ENCODE data around the gene POU5F1.

- TF ChIP-seq, protein P1, sequence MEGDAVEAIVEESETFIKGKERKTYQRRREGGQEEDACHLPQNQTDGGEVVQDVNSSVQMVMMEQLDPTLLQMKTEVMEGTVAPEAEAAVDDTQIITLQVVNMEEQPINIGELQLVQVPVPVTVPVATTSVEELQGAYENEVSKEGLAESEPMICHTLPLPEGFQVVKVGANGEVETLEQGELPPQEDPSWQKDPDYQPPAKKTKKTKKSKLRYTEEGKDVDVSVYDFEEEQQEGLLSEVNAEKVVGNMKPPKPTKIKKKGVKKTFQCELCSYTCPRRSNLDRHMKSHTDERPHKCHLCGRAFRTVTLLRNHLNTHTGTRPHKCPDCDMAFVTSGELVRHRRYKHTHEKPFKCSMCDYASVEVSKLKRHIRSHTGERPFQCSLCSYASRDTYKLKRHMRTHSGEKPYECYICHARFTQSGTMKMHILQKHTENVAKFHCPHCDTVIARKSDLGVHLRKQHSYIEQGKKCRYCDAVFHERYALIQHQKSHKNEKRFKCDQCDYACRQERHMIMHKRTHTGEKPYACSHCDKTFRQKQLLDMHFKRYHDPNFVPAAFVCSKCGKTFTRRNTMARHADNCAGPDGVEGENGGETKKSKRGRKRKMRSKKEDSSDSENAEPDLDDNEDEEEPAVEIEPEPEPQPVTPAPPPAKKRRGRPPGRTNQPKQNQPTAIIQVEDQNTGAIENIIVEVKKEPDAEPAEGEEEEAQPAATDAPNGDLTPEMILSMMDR (IDR thresholded peaks at IDR 0.05), result no peak
- TF ChIP-seq POLR2A (IDR thresholded peaks at IDR 0.05), result no peak
Measured at GRCh38 chr6:31203345-31203979, 33.0 kb upstream of the POU5F1 start.

All from uterus (tissue), 2 donors.